GM12892 (cell line): ENCODE measurements around the gene ZNF440. TPM values are rescaled to one million over a fixed set of nuclear protein-coding genes. Genes with fewer than 3 reads are reported as not detected.
"Not testable (repeated sequence)": the region's sequence is repeated elsewhere in the genome, so short reads cannot be mapped to it uniquely, and the experiment has no call there.

Experiments used
- DNase-seq: peaks from one replicate; pipeline ENCODE4 v3.0.0; 2011; ENCODE audit not compliant: insufficient read length
- FAIRE-seq: peaks from 2 replicates; lab custom pipeline; 2011; peaks lifted over from hg19 to GRCh38; lab: Jason Lieb, UNC
- POLR2A ChIP-seq: IDR thresholded peaks from 2 replicates; pipeline ENCODE4 v1.6.1; 2011; ENCODE audit warnings: low read depth, low read length, control low read depth
- POLR2AphosphoS5 ChIP-seq: IDR thresholded peaks from 2 replicates; pipeline ENCODE4 v1.6.1; 2011; ENCODE audit warnings: low read depth, low read length, control low read depth
- TAF1 ChIP-seq: IDR thresholded peaks from 2 replicates; pipeline ENCODE4 v1.6.1; 2011; ENCODE audit warnings: low read depth, mild to moderate bottlenecking, control low read depth, low read length, borderline replicate concordance
- polyA plus RNA-seq: library from polyadenylated mRNA; unstranded; fragments of >200 nt; gene quantifications from one replicate; pipeline ENCODE4 v1.2.1, GENCODE V29; 2012; ENCODE audit warnings: missing spikeins, inconsistent platforms; ENCODE audit not compliant: missing spikeins

The ZNF440 gene
- polyA plus RNA-seq = 6.2 TPM

- peak; percentile 94 for FAIRE-seq
These were observed at the start of gene ZNF440 for GRCh38 chr19:11814029-11814699. Gene ZNF440, plus strand, starts transcription at chr19:11814273. Its CDS starts 175 bp downstream, at chr19:11814448.

GRCh38 chr19:11766597-11767591, 47.2 kb upstream of the ZNF440 start, which contains the start of gene ZNF441:
Gene ZNF441, plus strand, starts transcription at chr19:11767000. Its CDS starts 194 bp downstream, at chr19:11767194.
- TF ChIP-seq TAF1 (0 out of 2 replicates have a peak, but pooled peaks have one; percentile 10), POLR2A (peak; percentile 72; the same call in 1 of the 2 replicates), POLR2AphosphoS5 (no peak)
- peak; percentile 77 for FAIRE-seq
- peak; percentile 79 for DNase-seq

More at GRCh38 chr19:11814029-11814699, at the start of gene ZNF440:
- peak; percentile 93 for DNase-seq
- peak; percentile 76 for TF ChIP-seq TAF1
- peak; percentile 91 for TF ChIP-seq POLR2AphosphoS5
- peak; percentile 85 for TF ChIP-seq POLR2A

GRCh38 chr19:11767633-11768133, 46.4 kb upstream of the ZNF440 start:
- TF ChIP-seq POLR2AphosphoS5 = no peak
- TF ChIP-seq TAF1 = no peak
- no peak for TF ChIP-seq POLR2A
- no peak for FAIRE-seq
- peak; percentile 25 for DNase-seq

GRCh38 chr19:11769995-11770394, 44.1 kb upstream of the ZNF440 start:
- TF ChIP-seq POLR2AphosphoS5 (no peak), TAF1 (no peak), POLR2A (no peak)
- FAIRE-seq (no peak), DNase-seq (no peak)

- not testable (repeated sequence) for DNase-seq, FAIRE-seq
These were observed 42.6 kb upstream of the ZNF440 start for GRCh38 chr19:11771520-11771919.

GRCh38 chr19:11776669-11777068, 37.4 kb upstream of the ZNF440 start:
- not testable (repeated sequence) for FAIRE-seq

GRCh38 chr19:11780431-11781020, 33.5 kb upstream of the ZNF440 start:
- FAIRE-seq (no peak), DNase-seq (no peak)
- TF ChIP-seq POLR2A (no peak), TAF1 (no peak), POLR2AphosphoS5 (no peak)

More at GRCh38 chr19:11776669-11777068, 37.4 kb upstream of the ZNF440 start:
- not testable (repeated sequence) for DNase-seq

- FAIRE-seq (no peak), DNase-seq (no peak)
- TF ChIP-seq POLR2AphosphoS5 = no peak
- TF ChIP-seq TAF1 = no peak
- TF ChIP-seq POLR2A = no peak
These were observed 32.6 kb upstream of the ZNF440 start for GRCh38 chr19:11781295-11782057.

GRCh38 chr19:11783767-11784166, 30.3 kb upstream of the ZNF440 start:
- DNase-seq (no peak), FAIRE-seq (no peak)
- TF ChIP-seq POLR2AphosphoS5 = no peak
- no peak for TF ChIP-seq POLR2A
- no peak for TF ChIP-seq TAF1

- DNase-seq (no peak), FAIRE-seq (no peak)
- TF ChIP-seq POLR2AphosphoS5 (no peak), POLR2A (no peak), TAF1 (no peak)
These were observed 29.7 kb upstream of the ZNF440 start for GRCh38 chr19:11784356-11784755.

GRCh38 chr19:11787536-11787935, 26.5 kb upstream of the ZNF440 start:
- TF ChIP-seq POLR2A (no peak), TAF1 (no peak), POLR2AphosphoS5 (no peak)
- FAIRE-seq (no peak), DNase-seq (no peak)

- DNase-seq = no peak
- FAIRE-seq = no peak
- TF ChIP-seq TAF1 (no peak), POLR2AphosphoS5 (no peak), POLR2A (no peak)
These were observed 21.1 kb upstream of the ZNF440 start for GRCh38 chr19:11792942-11793341.
